Osteocyte (in vitro differentiated cells): ENCODE results near the gene CNTNAP2. TPM values are rescaled to one million over a fixed set of nuclear protein-coding genes. Genes with fewer than 3 reads are reported as not detected.

ENCODE experiments used
- DNase-seq: peaks from one replicate; pipeline ENCODE4 v3.0.0; 2021; ENCODE audit warnings: mixed read lengths; ENCODE audit not compliant: unreplicated experiment; ENCODE audit errors: extremely low spot score
- H3K27ac Mint-ChIP-seq: one replicate; pipeline ENCODE4 v1.8.0; 2021; ENCODE audit warnings: mild to moderate bottlenecking, mixed read lengths; ENCODE audit not compliant: unreplicated experiment
- H3K27me3 Mint-ChIP-seq: one replicate; pipeline ENCODE4 v1.8.0; 2021; ENCODE audit warnings: mixed read lengths; ENCODE audit not compliant: unreplicated experiment
- H3K36me3 Mint-ChIP-seq: one replicate; pipeline ENCODE4 v1.8.0; 2021; ENCODE audit warnings: mixed read lengths; ENCODE audit not compliant: unreplicated experiment
- H3K4me1 Mint-ChIP-seq: one replicate; pipeline ENCODE4 v1.8.0; 2021; ENCODE audit warnings: mixed read lengths; ENCODE audit not compliant: unreplicated experiment
- H3K4me3 Mint-ChIP-seq: one replicate; pipeline ENCODE4 v1.8.0; 2021; ENCODE audit warnings: mild to moderate bottlenecking, moderate library complexity, mixed read lengths; ENCODE audit not compliant: unreplicated experiment
- H3K9me3 Mint-ChIP-seq: one replicate; pipeline ENCODE4 v1.8.0; 2021; ENCODE audit warnings: mixed read lengths; ENCODE audit not compliant: unreplicated experiment
- CTCF ChIP-seq: fragments of 200-600 bp; sonication (generic); IDR thresholded peaks from 2 replicates; pipeline ENCODE4 v1.5.0; 2021; ENCODE audit warnings: antibody characterized with exemption, mild to moderate bottlenecking, moderate library complexity
- total RNA-seq: library from RNA; stranded (reverse); gene quantifications from 2 replicates; pipeline ENCODE4 v1.2.1, GENCODE V29; 2021

CNTNAP2 gene
- total RNA-seq, 1 donor from 2014 or later, result 1.4 TPM

DNA sequence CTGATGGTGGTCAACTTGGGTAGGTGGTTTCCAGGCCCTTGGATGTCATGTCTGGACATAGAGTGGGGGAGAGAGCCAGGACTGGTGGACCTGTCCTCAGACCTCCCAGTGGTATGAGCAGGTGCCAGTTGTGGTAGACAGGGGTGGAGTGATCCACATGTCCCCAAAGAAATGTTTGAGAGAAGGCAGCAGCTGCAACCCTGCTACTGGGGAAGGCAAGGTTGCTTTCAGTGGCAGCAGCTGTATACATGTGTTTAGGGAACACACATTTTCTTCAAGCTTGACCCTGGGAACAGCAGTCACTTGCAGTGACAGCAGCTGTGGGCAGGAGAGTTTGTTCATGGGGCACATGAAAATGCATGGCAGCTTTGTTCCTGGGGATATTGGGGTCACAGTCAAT lies 1591.3 kb downstream of the CNTNAP2 start:
- Mint-ChIP-seq H3K27me3 (no peaks in the 10 kb centered on the region), H3K36me3 (no peaks in the 10 kb centered on the region), H3K4me1 (no peaks in the 10 kb centered on the region), H3K27ac (no peak overlapping the region), H3K4me3 (no peak overlapping the region), H3K9me3 (peaks cover 25% of the 10 kb centered on the region)
- no peak for DNase-seq
- no peak for TF ChIP-seq CTCF

GRCh38 chr7:147708871-147709270 lies 1592.3 kb downstream of the CNTNAP2 start:
- no peak for DNase-seq
- Mint-ChIP-seq H3K27me3 (no peaks in the 10 kb centered on the region), H3K4me1 (no peaks in the 10 kb centered on the region), H3K27ac (no peak overlapping the region), H3K9me3 (peaks cover 25% of the 10 kb centered on the region), H3K4me3 (no peak overlapping the region), H3K36me3 (no peaks in the 10 kb centered on the region)
- TF ChIP-seq CTCF, result no peak

DNA sequence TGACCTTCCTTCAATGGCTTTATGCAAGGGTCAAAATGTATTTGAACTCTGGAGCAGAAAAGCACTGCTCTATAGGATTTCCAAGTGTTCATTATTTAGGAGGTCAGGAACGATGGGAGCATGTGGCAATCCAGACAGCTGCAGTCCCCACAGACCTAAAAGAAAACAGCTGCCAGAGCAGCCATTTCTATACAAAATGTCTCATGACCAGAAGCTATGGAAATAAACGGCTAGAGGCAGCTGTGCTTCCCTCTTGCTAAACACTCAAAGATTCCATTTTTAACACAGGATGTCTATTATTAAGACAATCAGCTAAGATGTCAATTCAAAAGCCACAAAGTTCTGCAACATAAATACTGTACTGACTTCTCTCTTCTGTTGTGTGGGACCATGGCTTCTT lies 1594.8 kb downstream of the CNTNAP2 start:
- H3K36me3 Mint-ChIP-seq, result no peaks in the 10 kb centered on the region
- H3K27ac Mint-ChIP-seq, result no peak overlapping the region
- no peak for TF ChIP-seq CTCF
- H3K9me3 Mint-ChIP-seq, result peaks cover 17% of the 10 kb centered on the region
- no peak overlapping the region for H3K4me3 Mint-ChIP-seq
- no peaks in the 10 kb centered on the region for H3K4me1 Mint-ChIP-seq
- H3K27me3 Mint-ChIP-seq, result no peaks in the 10 kb centered on the region
- DNase-seq, result no peak

- Mint-ChIP-seq H3K4me1 (no peaks in the 10 kb centered on the region), H3K9me3 (no peaks in the 10 kb centered on the region), H3K27ac (no peak overlapping the region), H3K36me3 (no peaks in the 10 kb centered on the region), H3K4me3 (no peak overlapping the region), H3K27me3 (no peaks in the 10 kb centered on the region)
- no peak for TF ChIP-seq CTCF
- DNase-seq, result no peak
Measured at GRCh38 chr7:147721962-147722830, 1605.6 kb downstream of the CNTNAP2 start.

- H3K4me3 Mint-ChIP-seq, result no peak overlapping the region
- H3K4me1 Mint-ChIP-seq, result no peaks in the 10 kb centered on the region
- no peaks in the 10 kb centered on the region for H3K36me3 Mint-ChIP-seq
- no peak for TF ChIP-seq CTCF
- H3K27ac Mint-ChIP-seq, result no peak overlapping the region
- no peak for DNase-seq
- no peaks in the 10 kb centered on the region for H3K27me3 Mint-ChIP-seq
- no peaks in the 10 kb centered on the region for H3K9me3 Mint-ChIP-seq
Measured at GRCh38 chr7:147723536-147723935, 1606.9 kb downstream of the CNTNAP2 start.
